NT2/D1 (cell line): Measurements from ENCODE around the gene MYBL2.
"Not testable (repeated sequence)": the region's sequence is repeated elsewhere in the genome, so short reads cannot be mapped to it uniquely, and the experiment has no call there.

Experiments used
- DNase-seq: peaks from one replicate; pipeline ENCODE4 v3.0.0-alpha.2; 2011; ENCODE audit warnings: low read depth, low spot score
- H3K27me3 ChIP-seq: 2 replicates; pipeline ENCODE4 v1.6.0; 2011; ENCODE audit warnings: mild to moderate bottlenecking; ENCODE audit not compliant: insufficient read length, insufficient read depth
- H3K36me3 ChIP-seq: 2 replicates; pipeline ENCODE4 v1.6.1; 2011; ENCODE audit warnings: mild to moderate bottlenecking, low read length, mixed read lengths; ENCODE audit not compliant: insufficient read depth, insufficient read length
- H3K4me1 ChIP-seq: 2 replicates; pipeline ENCODE4 v1.5.1; 2011; ENCODE audit not compliant: insufficient read depth, insufficient read length
- H3K4me3 ChIP-seq: 2 replicates; pipeline ENCODE4 v1.5.1; 2011; ENCODE audit warnings: low read depth; ENCODE audit not compliant: insufficient read length
- H3K9ac ChIP-seq: 2 replicates; pipeline ENCODE4 v1.6.0; 2011; ENCODE audit warnings: low read depth; ENCODE audit not compliant: insufficient read length
- H3K9me3 ChIP-seq: 2 replicates; pipeline ENCODE4 v1.5.1; 2011; ENCODE audit warnings: mild to moderate bottlenecking, low read length; ENCODE audit not compliant: insufficient read depth
- SUZ12 ChIP-seq: IDR thresholded peaks from 2 replicates; pipeline ENCODE4 v1.6.1; 2011; ENCODE audit not compliant: insufficient read length, insufficient read depth; ENCODE audit errors: extremely low read depth
- YY1 ChIP-seq: IDR thresholded peaks from 2 replicates; pipeline ENCODE4 v1.6.1; 2011; ENCODE audit not compliant: insufficient read length, insufficient read depth
- ZNF274 ChIP-seq: IDR thresholded peaks from 2 replicates; pipeline ENCODE4 v1.6.1; 2011; ENCODE audit warnings: mild to moderate bottlenecking, low read depth, low read length

MYBL2 gene

GRCh38 chr20:43666376-43667328 lies at the start of gene MYBL2:
Gene MYBL2, plus strand, starts transcription at chr20:43667114. Its CDS starts 170 bp downstream, at chr20:43667284.
- peak within 1 kb of the TSS; percentile 91 for H3K4me3 ChIP-seq
- H3K4me1 ChIP-seq = peaks cover 14% of the 10 kb centered on the region
- no peaks in the 10 kb centered on the region for H3K9me3 ChIP-seq
- no peaks in the 10 kb centered on the region for H3K27me3 ChIP-seq
- H3K9ac ChIP-seq = peak within 1 kb of the TSS; percentile 97
- H3K36me3 ChIP-seq = peaks cover 28% of the 10 kb centered on the region
- no peak for TF ChIP-seq ZNF274
- TF ChIP-seq SUZ12 = no peak
- no peak for TF ChIP-seq YY1
- DNase-seq = peak; percentile 71

- Histone ChIP-seq H3K9me3 (no peaks in the 10 kb centered on the region), H3K9ac (no peak overlapping the region), H3K4me3 (no peak overlapping the region), H3K27me3 (no peaks in the 10 kb centered on the region), H3K36me3 (peaks cover 49% of the 10 kb centered on the region), H3K4me1 (no peaks in the 10 kb centered on the region)
- TF ChIP-seq YY1 (no peak), ZNF274 (no peak), SUZ12 (no peak)
- no peak for DNase-seq
Observed at GRCh38 chr20:43631598-43631997, 35.3 kb upstream of the MYBL2 start.

- Histone ChIP-seq H3K4me3 (no peak overlapping the region), H3K27me3 (no peaks in the 10 kb centered on the region), H3K36me3 (peaks cover 59% of the 10 kb centered on the region), H3K4me1 (no peaks in the 10 kb centered on the region), H3K9me3 (no peaks in the 10 kb centered on the region), H3K9ac (no peak overlapping the region)
- DNase-seq = no peak
- no peak for TF ChIP-seq YY1
- TF ChIP-seq SUZ12 = no peak
- no peak for TF ChIP-seq ZNF274
Observed at GRCh38 chr20:43636429-43636828, 30.5 kb upstream of the MYBL2 start.

DNA sequence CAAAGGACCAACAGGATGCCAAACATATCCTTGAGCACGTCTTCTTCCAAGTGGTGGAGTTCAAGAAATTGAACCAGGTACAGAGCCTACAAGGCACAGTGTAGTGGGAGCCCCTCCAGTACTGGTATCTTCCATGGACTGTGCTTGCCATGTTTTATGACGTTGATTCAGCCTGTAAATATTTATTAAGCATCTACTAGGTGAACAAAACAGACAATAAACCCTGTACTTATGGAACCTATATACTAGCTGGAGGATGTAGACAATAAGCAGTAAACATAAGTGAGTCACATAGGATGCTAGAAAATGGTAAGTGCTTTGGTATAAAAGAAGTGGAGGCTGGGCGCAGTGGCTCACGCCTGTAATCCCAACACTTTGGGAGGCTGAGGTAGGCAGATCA lies 24.4 kb upstream of the MYBL2 start:
- Histone ChIP-seq H3K4me3 (no peak overlapping the region), H3K9me3 (no peaks in the 10 kb centered on the region), H3K36me3 (peaks cover 44% of the 10 kb centered on the region), H3K27me3 (no peaks in the 10 kb centered on the region), H3K4me1 (no peaks in the 10 kb centered on the region), H3K9ac (no peak overlapping the region)
- no peak for DNase-seq
- no peak for TF ChIP-seq YY1
- TF ChIP-seq SUZ12 = no peak
- TF ChIP-seq ZNF274 = no peak

DNA sequence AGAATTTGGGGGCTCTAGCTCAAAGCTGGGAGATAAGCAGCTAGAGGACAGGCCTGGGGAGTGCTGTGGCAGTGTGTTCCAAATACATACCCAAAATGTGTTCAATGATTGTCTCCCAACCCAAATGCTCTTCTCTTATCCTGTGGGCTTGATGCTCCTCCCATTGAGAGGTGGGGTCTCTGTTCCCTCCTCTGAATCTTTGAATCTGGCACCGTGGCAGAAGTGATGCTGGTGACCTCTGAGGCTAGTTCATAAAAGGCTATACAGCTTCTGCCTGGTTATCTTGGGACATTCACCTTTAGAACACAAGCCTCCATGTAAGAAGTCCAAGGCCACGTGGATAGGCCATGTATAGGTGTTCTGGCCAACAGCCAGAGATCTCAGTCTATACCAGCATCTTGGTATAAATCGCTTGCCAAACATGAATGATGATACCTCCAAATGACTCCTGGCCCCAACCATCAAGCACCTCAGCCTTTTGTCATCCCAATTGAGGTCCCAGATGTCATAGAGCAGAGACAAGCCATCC lies 15.9 kb upstream of the MYBL2 start:
- no peak for DNase-seq
- Histone ChIP-seq H3K9ac (no peak overlapping the region), H3K4me3 (no peak overlapping the region), H3K27me3 (no peaks in the 10 kb centered on the region), H3K36me3 (peaks cover 18% of the 10 kb centered on the region), H3K4me1 (no peaks in the 10 kb centered on the region), H3K9me3 (no peaks in the 10 kb centered on the region)
- TF ChIP-seq ZNF274 (no peak), SUZ12 (no peak), YY1 (no peak)

DNA sequence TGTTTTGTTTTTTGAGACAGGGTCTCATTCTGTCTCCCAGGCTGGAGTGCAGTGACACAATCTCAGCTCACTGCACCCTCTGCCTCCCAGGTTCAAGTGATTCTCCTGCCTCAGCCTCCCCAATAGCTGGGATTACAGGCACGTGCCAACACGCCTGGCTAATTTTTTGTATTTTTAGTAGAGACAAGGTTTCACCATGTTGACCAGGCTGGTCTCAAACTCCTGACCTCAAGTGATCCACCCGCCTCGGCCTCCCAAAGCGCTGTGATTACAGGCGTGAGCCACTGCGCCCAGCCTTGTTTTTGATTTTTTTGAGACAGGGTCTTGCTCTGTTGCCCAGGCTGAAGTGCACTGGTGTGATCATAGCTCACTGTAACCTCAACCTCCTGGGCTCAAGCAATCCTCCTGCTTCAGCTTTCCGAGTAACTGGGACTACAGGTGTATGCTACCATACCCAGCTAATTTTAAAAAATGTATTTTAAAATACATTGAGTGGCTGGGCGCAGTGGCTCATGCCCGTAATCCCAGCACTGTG lies 15.2 kb upstream of the MYBL2 start:
- H3K36me3 ChIP-seq = peaks cover 12% of the 10 kb centered on the region
- H3K27me3 ChIP-seq, DNase-seq, H3K4me3 ChIP-seq, H3K9ac ChIP-seq, H3K4me1 ChIP-seq, H3K9me3 ChIP-seq: not testable (repeated sequence)

- Histone ChIP-seq H3K4me1 (no peaks in the 10 kb centered on the region), H3K36me3 (peaks cover 3% of the 10 kb centered on the region), H3K9ac (no peak overlapping the region), H3K27me3 (no peaks in the 10 kb centered on the region), H3K4me3 (no peak overlapping the region), H3K9me3 (no peaks in the 10 kb centered on the region)
- no peak for DNase-seq
- TF ChIP-seq YY1 (no peak), ZNF274 (no peak), SUZ12 (no peak)
Observed at GRCh38 chr20:43653966-43654365, 12.9 kb upstream of the MYBL2 start.

- not testable (repeated sequence) for DNase-seq, H3K4me3 ChIP-seq, H3K27me3 ChIP-seq, H3K9me3 ChIP-seq, H3K9ac ChIP-seq, H3K4me1 ChIP-seq, H3K36me3 ChIP-seq
Observed at GRCh38 chr20:43655176-43655575, 11.7 kb upstream of the MYBL2 start.
